ENCODE results near the gene TMBIM4.
A peak's percentile ranks its signal among the peaks of the same experiment; 100 is the strongest.
"Not testable (repeated sequence)": the region's sequence is repeated elsewhere in the genome, so short reads cannot be mapped to it uniquely, and the experiment has no call there.

Gene TMBIM4

GRCh38 chr12:66169221-66170170 is at the start of gene TMBIM4:
Gene TMBIM4, minus strand, starts transcription at chr12:66169996. Its CDS starts 45 bp downstream, at chr12:66169951.
- DNase-seq = peak; percentile 75 to 93 (median 86)

- DNase-seq = no peak
These were observed 47.6 kb upstream of the TMBIM4 start for GRCh38 chr12:66217342-66217917.

- not testable (repeated sequence) for DNase-seq
These were observed 43.2 kb upstream of the TMBIM4 start for GRCh38 chr12:66213011-66213410.

- not testable (repeated sequence) for DNase-seq
These were observed 41.8 kb upstream of the TMBIM4 start for GRCh38 chr12:66211573-66211972.

GRCh38 chr12:66210840-66211239 is 41.0 kb upstream of the TMBIM4 start:
- DNase-seq = no peak

- DNase-seq = no peak
These were observed 36.3 kb upstream of the TMBIM4 start for GRCh38 chr12:66206141-66206540.

- no peak for DNase-seq
These were observed 34.0 kb upstream of the TMBIM4 start for GRCh38 chr12:66203820-66204219.

- no peak for DNase-seq
These were observed 30.2 kb upstream of the TMBIM4 start for GRCh38 chr12:66199831-66200509.

GRCh38 chr12:66199141-66199540 is 29.3 kb upstream of the TMBIM4 start:
- no peak for DNase-seq

GRCh38 chr12:66197495-66197921 is 27.7 kb upstream of the TMBIM4 start:
- no peak for DNase-seq

- no peak for DNase-seq
These were observed 27.0 kb upstream of the TMBIM4 start for GRCh38 chr12:66196806-66197205.

GRCh38 chr12:66195242-66195641 is 25.4 kb upstream of the TMBIM4 start:
- no peak for DNase-seq

- no peak for DNase-seq
These were observed 24.3 kb upstream of the TMBIM4 start for GRCh38 chr12:66194122-66194521.

- DNase-seq = no peak
These were observed 21.8 kb upstream of the TMBIM4 start for GRCh38 chr12:66191547-66192126.

GRCh38 chr12:66190519-66191370 is 20.9 kb upstream of the TMBIM4 start:
- DNase-seq = no peak

GRCh38 chr12:66189889-66190288 is 20.1 kb upstream of the TMBIM4 start:
- DNase-seq = no peak

GRCh38 chr12:66189486-66189843 is 19.7 kb upstream of the TMBIM4 start:
- no peak for DNase-seq

- DNase-seq = peak in 3 of 6 experiments; percentile 14 to 35 (median 17)
These were observed 19.0 kb upstream of the TMBIM4 start, which contains the start of gene IRAK3 for GRCh38 chr12:66188584-66189485. Gene IRAK3, plus strand, starts transcription at chr12:66189214. Its CDS starts 86 bp downstream, at chr12:66189300.

GRCh38 chr12:66187821-66188220 is 18.0 kb upstream of the TMBIM4 start:
- DNase-seq = no peak

GRCh38 chr12:66187036-66187435 is 17.2 kb upstream of the TMBIM4 start:
- DNase-seq = no peak

GRCh38 chr12:66184822-66185221 is 15.0 kb upstream of the TMBIM4 start:
- not testable (repeated sequence) for DNase-seq
